WTC11 (cell line): ENCODE measurements around the gene GNL1. TPM values are rescaled to one million over a fixed set of nuclear protein-coding genes. Genes with fewer than 3 reads are reported as not detected.

Source experiments
- ATAC-seq: fragments of 200-7000 bp; cut with Tn5 transposase; 2 replicates; pipeline ENCODE4 v1.10.0; 2021; ENCODE audit warnings: mild to moderate bottlenecking, moderate library complexity
- CTCF ChIA-PET: fragments of 300-600 bp; sonication (Branson Sonifier 250); formaldehyde crosslinking; loops from one replicate; lab custom pipeline; 2021; ENCODE audit warnings: antibody characterized with exemption; lab: Charles Lee
- POLR2A ChIA-PET: fragments of 350-600 bp; sonication (Branson Sonifier 250); formaldehyde crosslinking; loops from one replicate; lab custom pipeline; 2021; ENCODE audit warnings: antibody characterized with exemption; lab: Charles Lee
- DNase-seq: peaks from one replicate; pipeline ENCODE4 v3.0.0; 2021; ENCODE audit warnings: low spot score
- H3K27ac Mint-ChIP-seq: 2 replicates; pipeline ENCODE4 v1.8.0; 2021; ENCODE audit warnings: mixed read lengths
- H3K27me3 Mint-ChIP-seq: 2 replicates; pipeline ENCODE4 v1.8.0; 2021; ENCODE audit warnings: low read depth, mild to moderate bottlenecking, moderate library complexity, mixed read lengths
- H3K36me3 Mint-ChIP-seq: 2 replicates; pipeline ENCODE4 v1.8.0; 2021; ENCODE audit warnings: mixed read lengths
- H3K4me1 Mint-ChIP-seq: 2 replicates; pipeline ENCODE4 v1.8.0; 2022; ENCODE audit warnings: mixed read lengths
- H3K4me3 Mint-ChIP-seq: 2 replicates; pipeline ENCODE4 v1.8.0; 2021; ENCODE audit warnings: mild to moderate bottlenecking, moderate library complexity, mixed read lengths
- H3K9me3 Mint-ChIP-seq: 2 replicates; pipeline ENCODE4 v1.8.0; 2021; ENCODE audit warnings: mixed read lengths
- AFF4 ChIP-seq: sonication (generic); formaldehyde crosslinking; IDR thresholded peaks from 2 replicates; pipeline ENCODE4 v1.8.1; 2023; ENCODE audit warnings: mild to moderate bottlenecking, missing genetic modification reagents, borderline replicate concordance
- AR ChIP-seq: fragments of 250-450 bp; sonication (Bioruptor Pico); IDR thresholded peaks from 2 replicates; pipeline ENCODE4 v1.9.0; 2021; ENCODE audit warnings: mild to moderate bottlenecking
- ATF3 ChIP-seq: sonication (generic); formaldehyde crosslinking; conservative IDR thresholded peaks from 2 replicates; pipeline ENCODE4 v1.8.1; 2022; ENCODE audit warnings: mild to moderate bottlenecking, missing genetic modification reagents
- CTCF ChIP-seq: fragments of 200-600 bp; IDR thresholded peaks from 2 replicates; pipeline ENCODE4 v1.8.0; 2022; ENCODE audit warnings: antibody characterized with exemption
- ELF4 ChIP-seq: sonication (generic); formaldehyde crosslinking; IDR thresholded peaks from 2 replicates; pipeline ENCODE4 v1.8.1; 2022; ENCODE audit warnings: low read depth, mild to moderate bottlenecking, moderate library complexity, missing genetic modification reagents
- KAT7 ChIP-seq: sonication (generic); formaldehyde crosslinking; IDR thresholded peaks from 2 replicates; pipeline ENCODE4 v1.8.1; 2023; ENCODE audit warnings: missing genetic modification reagents, mild to moderate bottlenecking, borderline replicate concordance
- NR2C2 ChIP-seq: sonication (generic); formaldehyde crosslinking; IDR thresholded peaks from 2 replicates; pipeline ENCODE4 v1.8.0; 2022; ENCODE audit warnings: mild to moderate bottlenecking, missing genetic modification reagents
- NR3C1 ChIP-seq: sonication (generic); formaldehyde crosslinking; conservative IDR thresholded peaks from 2 replicates; pipeline ENCODE4 v1.8.1; 2023; ENCODE audit warnings: low read depth, mild to moderate bottlenecking, missing genetic modification reagents
- SP1 ChIP-seq: sonication (generic); formaldehyde crosslinking; conservative IDR thresholded peaks from 2 replicates; pipeline ENCODE4 v1.8.1; 2022; ENCODE audit warnings: missing genetic modification reagents
- STAT6 ChIP-seq: sonication (generic); formaldehyde crosslinking; conservative IDR thresholded peaks from 2 replicates; pipeline ENCODE4 v1.8.1; 2023; ENCODE audit warnings: mild to moderate bottlenecking, low read depth, missing genetic modification reagents, moderate library complexity
- TCF7 ChIP-seq: sonication (generic); formaldehyde crosslinking; IDR thresholded peaks from 2 replicates; pipeline ENCODE4 v1.8.0; 2022; ENCODE audit warnings: mild to moderate bottlenecking, low read depth, missing genetic modification reagents, moderate library complexity
- ZMAT4 ChIP-seq: fragments of 250-450 bp; sonication (Bioruptor Pico); IDR thresholded peaks from 2 replicates; pipeline ENCODE4 v1.9.0; 2021; ENCODE audit warnings: mild to moderate bottlenecking
- ZNF263 ChIP-seq: sonication (generic); formaldehyde crosslinking; IDR thresholded peaks from 2 replicates; pipeline ENCODE4 v1.8.1; 2022; ENCODE audit warnings: low read depth, mild to moderate bottlenecking, moderate library complexity, missing genetic modification reagents
- ZNF512 ChIP-seq: sonication (generic); formaldehyde crosslinking; IDR thresholded peaks from 2 replicates; pipeline ENCODE4 v1.8.1; 2022; ENCODE audit warnings: missing genetic modification reagents, borderline replicate concordance
- ZNF671 ChIP-seq: fragments of 250-450 bp; sonication (Bioruptor Pico); IDR thresholded peaks from 2 replicates; pipeline ENCODE4 v1.8.0; 2021; ENCODE audit warnings: mild to moderate bottlenecking
- ZSCAN18 ChIP-seq: fragments of 250-450 bp; sonication (Bioruptor Pico); IDR thresholded peaks from 2 replicates; pipeline ENCODE4 v2.1.2; 2022; ENCODE audit warnings: mild to moderate bottlenecking, moderate library complexity
- total RNA-seq: library from RNA; stranded (reverse); gene quantifications from 3 replicates; pipeline ENCODE4 v1.2.3, GENCODE V29; 2021

The GNL1 gene
- total RNA-seq, 1 experiment from 2014 or later = 85.7 TPM

- ChIA-PET CTCF (interaction anchor here (0.6 to 5.9 kb wide), 39 partner anchors 9 to 569 kb away, joined by 3 to 212 read pairs (median 5); partner anchors contain the start of genes ABCF1, NRM and TRIM39), POLR2A (interaction anchor here (0.9 to 1.4 kb wide), 3 partner anchors 9 to 57 kb away, joined by 3 read pairs; no protein-coding TSS in a partner anchor)
Observed at GRCh38 chr6:30541515-30542403, 14.5 kb downstream of the GNL1 start.

More at GRCh38 chr6:30541515-30542403, 14.5 kb downstream of the GNL1 start:
- H3K36me3 Mint-ChIP-seq = peaks cover 2% of the 10 kb centered on the region; the same call in 1 of the 2 replicates
- no peaks in the 10 kb centered on the region; the same call in 1 of the 2 replicates for H3K27me3 Mint-ChIP-seq
- DNase-seq = peak; percentile 80
- no peak for TF ChIP-seq ZMAT4 (CRISPR knock-in tag)
- TF ChIP-seq STAT6 (CRISPR knock-in tag) = no peak
- no peak for TF ChIP-seq ZNF512 (CRISPR knock-in tag)
- TF ChIP-seq KAT7 (CRISPR knock-in tag) = no peak
- TF ChIP-seq ZSCAN18 = no peak
- TF ChIP-seq SP1 = 0 out of 2 replicates have a peak, but pooled peaks have one; percentile 27
- no peak for TF ChIP-seq TCF7
- no peak for TF ChIP-seq ATF3 (CRISPR knock-in tag)
- TF ChIP-seq CTCF = peak; percentile 97
- no peak for TF ChIP-seq ZNF671 (CRISPR knock-in tag)
- TF ChIP-seq ELF4 (CRISPR knock-in tag) = no peak
- TF ChIP-seq NR3C1 (CRISPR knock-in tag) = no peak
- TF ChIP-seq ZNF263 = no peak
- TF ChIP-seq NR2C2 (CRISPR knock-in tag) = no peak
- no peak for TF ChIP-seq AFF4 (CRISPR knock-in tag)
- no peak for TF ChIP-seq AR (CRISPR knock-in tag)
- ATAC-seq = peak; percentile 85
- no peaks in the 10 kb centered on the region for H3K9me3 Mint-ChIP-seq
- H3K4me3 Mint-ChIP-seq = peak overlapping the region; percentile 74
- peaks cover 10% of the 10 kb centered on the region for H3K4me1 Mint-ChIP-seq
- H3K27ac Mint-ChIP-seq = no peak overlapping the region
